SK-N-MC (cell line): Measurements from ENCODE around the gene ZNF619.

Experiments
- EZH2 ChIP-seq: fragments of 200-600 bp; sonication (generic); IDR thresholded peaks from one replicate; pipeline ENCODE4 v1.6.1; 2017; ENCODE audit warnings: antibody characterized with exemption
- FOXP2 ChIP-seq: optimal IDR thresholded peaks from 2 replicates; pipeline ENCODE3; 2011; ENCODE audit warnings: mild to moderate bottlenecking, moderate library complexity; ENCODE audit not compliant: insufficient read depth; ENCODE audit errors: extremely low read length, control extremely low read depth
- POLR2AphosphoS5 ChIP-seq: IDR thresholded peaks from 2 replicates; pipeline ENCODE4 v1.6.1; 2012; ENCODE audit warnings: mild to moderate bottlenecking, low read depth, low read length, borderline replicate concordance

GRCh38 chr3:40445880-40446279, 31.0 kb upstream of the ZNF619 start:
- TF ChIP-seq POLR2AphosphoS5 = no peak
- TF ChIP-seq EZH2 = no peak
- no peak for TF ChIP-seq FOXP2
